Left colon (tissue), 2 donors: ENCODE data around the gene MTMR3. TPM values are rescaled to one million over a fixed set of nuclear protein-coding genes. Genes with fewer than 3 reads are reported as not detected.
A peak's percentile ranks its signal among the peaks of the same experiment; 100 is the strongest.

Experiments used
- ATAC-seq: fragments of 200-7000 bp; cut with Tn5 transposase; one replicate; pipeline ENCODE4 v1.9.1; 2020; ENCODE audit warnings: mild to moderate bottlenecking, moderate library complexity
- DNase-seq, 2 donors: peaks; one replicate each; pipeline ENCODE4 v3.0.0-alpha.2; 2020
- intact Hi-C, 2 donors: fragments of 100-400 bp; cut with DNase I in 1 of 2; cut with micrococcal nuclease in 1 of 2; formaldehyde crosslinking; loops; one replicate each; pipeline versions ENCODE4 v1.11.2 to v1.14.0; 2022; cut with DNase I, micrococcal nuclease
- total RNA-seq, 2 donors: library from RNA; stranded (reverse); fragmentation: NEBNext Ultra II Directional; extraction: Animal tissue kit (Norgen Biotek cat#: 25700); gene quantifications; one replicate each; pipeline ENCODE4 v1.2.1, GENCODE V29; 2021
- donor health status: DM: no; HTN: no; CAD: no.
- donor health status: DM: yes; HTN: yes; CAD: no.

The MTMR3 gene
- total RNA-seq, 2 donors from 2014 or later: 43.8 to 44.6 TPM

DNA sequence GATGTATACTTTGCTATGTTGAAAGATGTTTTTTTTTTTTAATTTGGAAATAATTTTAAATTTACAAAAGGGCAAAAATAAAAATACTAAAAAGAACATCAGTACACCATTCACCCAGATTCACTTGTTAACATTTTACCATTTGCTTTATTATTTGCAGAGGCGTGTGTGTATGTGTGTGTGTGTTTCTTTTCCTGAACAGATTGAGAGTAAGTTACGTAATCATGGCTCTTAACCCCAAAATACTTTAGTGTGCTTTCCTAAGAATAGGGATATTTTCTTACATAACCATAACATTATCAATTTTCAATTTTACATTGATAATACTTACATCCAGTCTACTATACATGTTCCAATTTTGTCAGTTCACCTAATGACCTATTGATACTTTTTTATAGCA lies 105.7 kb downstream of the MTMR3 start:
- no peak for ATAC-seq
- DNase-seq: no peak
- intact Hi-C loops: no loop called here

DNA sequence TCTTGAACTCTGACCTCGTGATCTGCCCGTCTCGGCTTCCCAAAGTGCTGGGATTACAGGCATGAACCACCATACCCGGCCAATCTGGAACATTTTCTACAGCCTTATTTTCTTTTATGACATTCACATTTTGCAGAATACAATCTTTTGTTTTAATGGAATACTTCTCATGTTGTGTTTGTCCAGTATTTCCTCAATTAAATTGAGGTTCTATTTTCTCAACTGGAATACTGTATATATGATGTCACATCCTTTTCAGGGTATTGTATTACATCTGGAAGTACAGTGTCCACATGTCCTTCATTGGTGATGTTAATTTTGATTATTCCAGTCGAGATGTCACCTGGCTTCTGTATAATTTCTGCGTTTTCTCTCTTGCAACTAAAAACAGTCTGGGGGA lies 106.5 kb downstream of the MTMR3 start:
- no peak for DNase-seq
- ATAC-seq: no peak
- intact Hi-C loops: no loop called here

DNA sequence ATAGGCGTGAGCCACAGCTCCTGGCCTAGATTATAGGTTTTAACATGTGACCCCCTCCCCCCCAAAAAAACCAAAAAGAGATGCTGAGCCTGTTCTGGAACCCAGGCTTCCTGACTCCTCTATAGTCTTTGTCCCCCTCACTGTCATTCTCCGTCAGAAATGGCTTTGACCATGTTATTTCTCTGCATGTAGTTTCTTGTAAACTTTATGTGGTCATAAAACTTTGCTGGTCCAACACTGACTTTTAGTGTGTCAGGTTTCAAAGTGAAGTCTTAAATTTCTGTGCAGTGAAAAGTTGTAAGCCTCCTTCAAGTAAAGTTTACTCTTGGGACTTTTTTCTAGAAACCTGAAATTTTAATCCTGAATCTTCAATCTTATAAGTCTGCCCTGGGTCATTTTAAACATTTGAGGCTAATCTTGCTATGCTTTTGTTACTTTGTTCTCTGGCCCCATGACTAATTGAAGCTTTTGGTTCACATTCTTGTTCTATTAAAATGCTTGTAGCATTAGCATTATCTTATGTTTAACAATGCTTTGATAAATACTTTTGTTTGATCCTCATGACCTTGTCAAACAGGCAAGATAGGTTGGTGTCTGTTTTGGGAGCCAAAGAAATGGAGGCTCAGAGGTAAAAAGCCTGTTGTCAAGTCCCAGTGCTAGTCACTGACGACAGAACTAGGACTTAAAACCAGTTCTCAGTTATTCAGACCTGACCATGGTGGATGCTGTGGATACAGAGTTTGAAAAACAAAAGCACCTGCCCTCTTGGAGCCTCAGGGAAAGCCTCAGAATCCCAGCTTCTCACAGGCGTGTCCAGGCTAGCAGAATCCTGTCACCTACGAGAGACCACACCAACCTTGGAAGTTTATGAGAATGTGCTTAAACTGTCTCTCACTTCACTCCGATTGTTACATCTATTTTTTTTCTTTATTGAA lies 109.6 kb downstream of the MTMR3 start:
- ATAC-seq (peak; percentile 41), DNase-seq (no peak)
- intact Hi-C loops: no loop called here

- no peak for DNase-seq
- intact Hi-C loops: no loop called here
- ATAC-seq: peak; percentile 16
Observed at GRCh38 chr22:29994027-29994715, 111.2 kb downstream of the MTMR3 start.

- DNase-seq: no peak
- ATAC-seq: peak; percentile 91
- intact Hi-C loops: no loop called here
Observed at GRCh38 chr22:29994943-29995342, 112.0 kb downstream of the MTMR3 start.

DNA sequence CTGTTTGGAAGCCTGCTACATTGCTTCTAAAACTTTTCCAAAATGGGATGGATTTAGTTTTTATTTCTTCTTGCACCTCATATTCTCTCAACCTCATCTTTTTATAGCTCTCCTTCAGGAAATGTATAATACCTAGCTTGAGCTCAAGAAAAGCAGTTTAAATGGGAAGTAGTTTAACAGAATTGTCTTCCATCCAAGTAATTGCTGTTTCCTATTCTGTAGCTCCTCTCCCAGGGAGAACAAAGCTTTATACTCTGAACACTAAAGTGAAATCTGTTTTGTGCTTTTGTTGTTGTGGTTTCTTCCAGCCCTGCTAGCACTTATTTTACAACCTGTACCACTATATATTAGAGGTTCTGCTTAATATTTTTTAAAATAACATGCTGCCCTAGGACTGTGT lies 114.1 kb downstream of the MTMR3 start:
- DNase-seq (no peak), ATAC-seq (no peak)
- intact Hi-C loops: no loop called here

- no peak for ATAC-seq
- intact Hi-C loops: no loop called here
- DNase-seq: no peak
Observed at GRCh38 chr22:29997516-29997915, 114.5 kb downstream of the MTMR3 start.

DNA sequence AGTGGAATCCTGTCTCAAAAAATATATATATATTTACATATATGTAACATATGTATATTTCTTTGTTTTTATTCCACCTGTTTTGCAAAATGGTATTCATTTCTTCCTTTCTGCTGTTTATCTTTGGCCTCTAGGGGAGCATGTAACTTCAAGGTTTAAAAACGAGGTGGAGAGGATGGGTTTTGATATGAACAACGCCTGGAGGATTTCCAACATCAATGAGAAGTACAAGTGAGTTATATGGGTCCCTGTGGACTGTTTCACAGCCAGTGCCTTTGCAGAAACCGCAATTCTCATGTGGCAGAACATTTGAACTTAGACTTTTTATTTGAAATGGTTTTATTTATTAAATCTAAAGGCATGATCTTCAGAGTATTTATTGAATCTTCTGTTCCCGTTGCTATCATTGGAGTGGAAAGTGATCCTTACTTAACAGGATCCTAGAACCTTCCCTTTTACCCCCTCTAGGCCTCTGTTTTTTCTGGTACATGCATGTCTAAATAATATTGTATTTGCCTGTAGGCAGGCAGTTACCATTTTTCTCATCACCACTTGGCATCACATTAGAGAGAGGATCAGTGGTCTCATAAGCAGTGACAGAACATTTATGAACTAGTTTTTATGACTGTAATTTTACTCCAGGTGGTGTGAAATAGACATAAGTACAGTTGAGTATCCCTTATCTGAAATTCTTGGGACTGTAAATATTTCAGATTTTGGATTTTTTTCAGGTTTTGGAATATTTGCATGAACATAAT lies 115.8 kb downstream of the MTMR3 start:
- DNase-seq: no peak
- intact Hi-C loops: no loop called here
- no peak for ATAC-seq

- no peak for ATAC-seq
- no peak for DNase-seq
- intact Hi-C loops: no loop called here
Observed at GRCh38 chr22:30000566-30000965, 117.6 kb downstream of the MTMR3 start.

- intact Hi-C loops: no loop called here
- peak; percentile 53 for ATAC-seq
Observed at GRCh38 chr22:30001459-30001858, 118.5 kb downstream of the MTMR3 start.

GRCh38 chr22:30002861-30003486 lies 120.0 kb downstream of the MTMR3 start:
- DNase-seq: peak; percentile 61 to 71
- peak; percentile 93 for ATAC-seq
- intact Hi-C loops: no loop called here

More at GRCh38 chr22:30001459-30001858, 118.5 kb downstream of the MTMR3 start:
- DNase-seq: no peak

DNA sequence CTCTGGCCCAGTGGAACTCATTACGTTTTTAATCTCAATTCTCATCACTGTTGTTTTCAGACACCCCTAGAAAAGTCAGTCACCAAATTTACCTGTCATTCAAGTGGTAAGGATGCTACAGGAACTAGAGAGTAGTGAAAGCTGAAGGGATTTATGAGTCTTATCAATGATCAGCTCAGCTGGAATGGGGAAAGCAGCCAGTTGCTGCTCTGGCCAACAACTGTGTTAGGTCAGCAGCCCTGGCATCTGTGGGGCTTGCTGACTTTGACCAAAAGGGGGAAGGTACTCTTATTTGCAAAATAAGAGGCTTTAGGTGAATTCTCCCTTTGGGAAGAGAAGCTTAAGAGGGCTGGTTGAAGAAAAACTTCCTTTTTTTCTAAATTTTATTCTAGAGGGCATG lies 121.1 kb downstream of the MTMR3 start:
- ATAC-seq (peak; percentile 20), DNase-seq (no peak)
- intact Hi-C loops: no loop called here

GRCh38 chr22:30004694-30005093 lies 121.7 kb downstream of the MTMR3 start:
- ATAC-seq (no peak), DNase-seq (no peak)
- intact Hi-C loops: no loop called here

GRCh38 chr22:30005213-30005857 lies 122.4 kb downstream of the MTMR3 start:
- DNase-seq (peak; percentile 51 to 80), ATAC-seq (peak; percentile 51)
- intact Hi-C loops: no loop called here

DNA sequence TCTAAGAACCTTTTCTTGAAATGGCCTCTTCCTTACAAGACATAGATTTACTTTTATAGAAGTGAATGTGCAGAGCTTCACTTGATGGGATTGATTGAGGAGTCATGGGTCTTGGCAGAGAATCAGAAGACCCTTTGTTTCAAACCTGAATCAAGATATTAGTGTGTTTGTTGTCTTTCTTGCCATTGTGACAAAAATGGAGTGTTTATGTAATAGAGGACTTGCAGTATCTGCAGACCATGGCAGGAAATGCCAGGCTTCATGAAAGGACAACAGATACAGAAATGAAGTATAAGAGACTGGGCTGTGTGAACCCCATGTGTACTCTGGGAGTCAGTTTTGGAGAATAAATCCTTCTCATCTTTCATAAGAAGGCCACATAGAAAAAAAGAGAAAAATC lies 124.4 kb downstream of the MTMR3 start:
- intact Hi-C loops: no loop called here
- ATAC-seq (no peak), DNase-seq (no peak)

- ATAC-seq: no peak
- no peak for DNase-seq
- intact Hi-C loops: no loop called here
Observed at GRCh38 chr22:30008401-30008800, 125.4 kb downstream of the MTMR3 start.

GRCh38 chr22:30009478-30009877 lies 126.5 kb downstream of the MTMR3 start:
- ATAC-seq (no peak), DNase-seq (no peak)
- intact Hi-C loops: no loop called here

GRCh38 chr22:30010789-30011405 lies 127.9 kb downstream of the MTMR3 start:
- no peak for ATAC-seq
- intact Hi-C loops: no loop called here

More at GRCh38 chr22:30010789-30011405, 127.9 kb downstream of the MTMR3 start:
- DNase-seq: no peak
